SK-N-SH treated with all-trans-retinoic acid at 6 μM for 48 hours (cell line): ENCODE results near the gene ZNF536.

Experiments used
- ATAC-seq: fragments of 200-7000 bp; cut with Tn5 transposase; 3 replicates; pipeline ENCODE4 v1.9.1; 2020; ENCODE audit warnings: mild to moderate bottlenecking, moderate library complexity
- ARNTL ChIP-seq: fragments of 450-650 bp; formaldehyde crosslinking; IDR thresholded peaks from 2 replicates; pipeline ENCODE4 v1.5.0; 2020; ENCODE audit warnings: low read depth, mild to moderate bottlenecking, moderate library complexity, borderline replicate concordance
- BACH2 ChIP-seq: fragments of 250-450 bp; sonication (Bioruptor Pico); IDR thresholded peaks from 2 replicates; pipeline ENCODE4 v1.9.0; 2021; ENCODE audit warnings: mild to moderate bottlenecking, borderline replicate concordance
- CSRNP3 ChIP-seq: fragments of 250-450 bp; sonication (Bioruptor Pico); IDR thresholded peaks from 2 replicates; pipeline ENCODE4 v1.5.1; 2021; ENCODE audit warnings: mild to moderate bottlenecking, moderate library complexity
- ESRRG ChIP-seq: fragments of 250-450 bp; sonication (Bioruptor Pico); IDR thresholded peaks from 2 replicates; pipeline ENCODE4 v1.6.1; 2021; ENCODE audit warnings: mild to moderate bottlenecking
- GLIS3 ChIP-seq: fragments of 250-450 bp; sonication (Bioruptor Pico); IDR thresholded peaks from 2 replicates; pipeline ENCODE4 v1.5.0; 2020; ENCODE audit warnings: mild to moderate bottlenecking, moderate library complexity
- ISL1 ChIP-seq: fragments of 250-450 bp; sonication (Bioruptor Pico); IDR thresholded peaks from 2 replicates; pipeline ENCODE4 v2.1.2; 2022; ENCODE audit warnings: mild to moderate bottlenecking, moderate library complexity
- PATZ1 ChIP-seq: fragments of 250-450 bp; sonication (Bioruptor Pico); IDR thresholded peaks from 2 replicates; pipeline ENCODE4 v1.8.0; 2020; ENCODE audit warnings: mild to moderate bottlenecking, moderate library complexity, borderline replicate concordance
- PPARA ChIP-seq: fragments of 250-450 bp; sonication (Bioruptor Pico); IDR thresholded peaks from 2 replicates; pipeline ENCODE4 v1.5.0; 2020; ENCODE audit warnings: mild to moderate bottlenecking, borderline replicate concordance
- RARB ChIP-seq: fragments of 250-450 bp; sonication (Bioruptor Pico); IDR thresholded peaks from 2 replicates; pipeline ENCODE4 v1.8.0; 2021; ENCODE audit warnings: mild to moderate bottlenecking, moderate library complexity
- SNAI2 ChIP-seq: fragments of 250-450 bp; sonication (Bioruptor Pico); IDR thresholded peaks from 2 replicates; pipeline ENCODE4 v1.5.0; 2020; ENCODE audit warnings: mild to moderate bottlenecking, moderate library complexity
- TCF4 ChIP-seq: fragments of 250-450 bp; sonication (Bioruptor Pico); IDR thresholded peaks from 2 replicates; pipeline ENCODE4 v1.8.0; 2021; ENCODE audit warnings: mild to moderate bottlenecking, moderate library complexity, borderline replicate concordance
- TOX ChIP-seq: fragments of 250-450 bp; sonication (Bioruptor Pico); IDR thresholded peaks from 2 replicates; pipeline ENCODE4 v1.8.0; 2021; ENCODE audit warnings: mild to moderate bottlenecking, moderate library complexity, borderline replicate concordance
- ZC3H10 ChIP-seq: fragments of 250-450 bp; sonication (Bioruptor Pico); IDR thresholded peaks from 2 replicates; pipeline ENCODE4 v1.5.1; 2021; ENCODE audit warnings: mild to moderate bottlenecking, moderate library complexity
- ZFP3 ChIP-seq: fragments of 250-450 bp; sonication (Bioruptor Pico); IDR thresholded peaks from 2 replicates; pipeline ENCODE4 v1.5.0; 2020; ENCODE audit warnings: mild to moderate bottlenecking, moderate library complexity
- ZFP30 ChIP-seq: fragments of 450-650 bp; formaldehyde crosslinking; IDR thresholded peaks from 2 replicates; pipeline ENCODE4 v1.5.0; 2022; ENCODE audit warnings: mild to moderate bottlenecking, moderate library complexity
- ZNF565 ChIP-seq: fragments of 450-650 bp; formaldehyde crosslinking; conservative IDR thresholded peaks from 2 replicates; pipeline ENCODE4 v1.5.0; 2020; ENCODE audit warnings: low read depth, mild to moderate bottlenecking, moderate library complexity
- ZNF70 ChIP-seq: fragments of 450-650 bp; formaldehyde crosslinking; IDR thresholded peaks from 2 replicates; pipeline ENCODE4 v1.5.0; 2020; ENCODE audit warnings: mild to moderate bottlenecking, moderate library complexity
- ZNF8 ChIP-seq: fragments of 450-650 bp; formaldehyde crosslinking; IDR thresholded peaks from 2 replicates; pipeline ENCODE4 v1.5.0; 2020; ENCODE audit warnings: mild to moderate bottlenecking, moderate library complexity
- TF ChIP-seq, protein P1 (sequence below): fragments of 250-450 bp; sonication (Bioruptor Pico); IDR thresholded peaks from 2 replicates; pipeline ENCODE4 v1.8.0; 2021; ENCODE audit warnings: low read depth, mild to moderate bottlenecking, moderate library complexity, borderline replicate concordance
- TF ChIP-seq, protein P2 (sequence below): fragments of 250-450 bp; sonication (Bioruptor Pico); IDR thresholded peaks from 2 replicates; pipeline ENCODE4 v1.5.0; 2020; ENCODE audit warnings: mild to moderate bottlenecking, moderate library complexity
- TF ChIP-seq, protein P3 (sequence below): fragments of 250-450 bp; sonication (Bioruptor Pico); IDR thresholded peaks from 2 replicates; pipeline ENCODE4 v1.5.1; 2020; ENCODE audit warnings: low read depth, mild to moderate bottlenecking, moderate library complexity

ZNF536 gene

DNA sequence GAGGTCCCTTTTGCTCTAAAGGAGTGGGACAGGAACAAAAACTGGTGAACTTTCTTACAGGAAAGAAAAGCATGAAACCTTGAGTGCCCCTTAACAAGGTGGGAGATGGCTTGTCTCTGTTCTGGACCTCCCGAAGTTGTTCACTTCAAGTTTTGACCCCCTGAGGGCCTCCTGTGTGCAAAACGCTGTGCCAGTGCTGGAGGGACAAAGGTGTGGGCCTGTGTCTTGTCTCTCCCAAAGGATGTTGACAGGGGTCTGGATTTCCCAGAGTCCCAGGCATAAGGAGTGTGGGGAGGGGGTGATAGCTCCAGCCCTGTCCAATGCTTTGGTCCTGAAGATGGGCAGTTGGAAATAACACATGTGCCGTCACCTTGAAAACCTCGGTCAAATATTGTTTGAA lies 6.5 kb downstream of the ZNF536 start:
- no peak for ATAC-seq

DNA sequence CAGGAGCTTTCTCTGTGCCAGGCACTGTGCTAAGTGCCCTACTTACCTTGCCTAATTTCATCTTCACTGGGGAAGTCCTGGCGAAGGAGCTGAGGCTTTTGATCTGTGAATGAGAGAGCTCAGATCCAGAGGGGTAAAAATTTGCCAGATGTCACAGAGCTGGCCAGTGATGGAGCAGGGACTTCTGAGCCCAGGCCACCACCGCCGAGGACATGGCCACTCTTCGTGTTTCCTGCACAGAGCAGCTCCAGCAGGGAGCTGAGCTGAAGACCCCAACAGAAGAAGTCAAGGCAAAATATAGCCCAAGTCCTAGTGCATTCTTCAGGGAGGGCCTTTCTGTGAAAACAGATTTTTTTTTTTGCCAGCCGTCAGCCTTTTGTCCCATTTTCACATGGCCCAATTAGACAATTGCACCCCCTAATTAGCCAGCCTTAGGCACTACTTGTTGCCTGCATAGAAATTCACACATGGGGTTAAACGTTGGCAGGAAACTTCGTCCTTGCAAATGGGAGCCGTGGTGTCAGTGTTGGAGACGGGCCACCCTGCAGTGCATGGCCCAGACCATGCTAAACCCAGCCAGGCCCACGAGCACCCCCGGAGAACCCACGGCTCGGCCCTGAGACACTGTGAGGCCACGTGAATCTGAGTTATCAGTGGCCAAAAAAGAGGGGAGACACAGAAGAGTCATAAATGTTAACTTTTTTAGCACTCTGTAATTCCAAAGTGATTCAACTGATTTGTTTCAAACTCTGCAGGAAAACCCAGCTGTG lies 7.8 kb downstream of the ZNF536 start:
- ATAC-seq: no peak

More for the DNA sequence above, 6.5 kb downstream of the ZNF536 start:
- no peak for TF ChIP-seq PATZ1 (CRISPR knock-in tag)
- TF ChIP-seq ZC3H10: no peak
- no peak for TF ChIP-seq ZNF565 (CRISPR knock-in tag)
- TF ChIP-seq ISL1 (CRISPR knock-in tag): no peak
- no peak for TF ChIP-seq GLIS3 (CRISPR knock-in tag)
- no peak for TF ChIP-seq BACH2 (CRISPR knock-in tag)
- TF ChIP-seq ZFP3 (CRISPR knock-in tag): no peak
- TF ChIP-seq ZFP30 (CRISPR knock-in tag): no peak
- TF ChIP-seq RARB: no peak
- no peak for TF ChIP-seq TCF4 (CRISPR knock-in tag)
- no peak for TF ChIP-seq PPARA (CRISPR knock-in tag)
- no peak for TF ChIP-seq TOX (CRISPR knock-in tag)
- TF ChIP-seq, protein P1, sequence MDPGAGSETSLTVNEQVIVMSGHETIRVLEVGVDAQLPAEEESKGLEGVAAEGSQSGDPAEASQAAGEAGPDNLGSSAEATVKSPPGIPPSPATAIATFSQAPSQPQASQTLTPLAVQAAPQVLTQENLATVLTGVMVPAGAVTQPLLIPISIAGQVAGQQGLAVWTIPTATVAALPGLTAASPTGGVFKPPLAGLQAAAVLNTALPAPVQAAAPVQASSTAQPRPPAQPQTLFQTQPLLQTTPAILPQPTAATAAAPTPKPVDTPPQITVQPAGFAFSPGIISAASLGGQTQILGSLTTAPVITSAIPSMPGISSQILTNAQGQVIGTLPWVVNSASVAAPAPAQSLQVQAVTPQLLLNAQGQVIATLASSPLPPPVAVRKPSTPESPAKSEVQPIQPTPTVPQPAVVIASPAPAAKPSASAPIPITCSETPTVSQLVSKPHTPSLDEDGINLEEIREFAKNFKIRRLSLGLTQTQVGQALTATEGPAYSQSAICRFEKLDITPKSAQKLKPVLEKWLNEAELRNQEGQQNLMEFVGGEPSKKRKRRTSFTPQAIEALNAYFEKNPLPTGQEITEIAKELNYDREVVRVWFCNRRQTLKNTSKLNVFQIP: no peak
- no peak for TF ChIP-seq ESRRG (CRISPR knock-in tag)

GRCh38 chr19:30381366-30381765 lies 9.2 kb downstream of the ZNF536 start:
- ATAC-seq: no peak
- TF ChIP-seq ESRRG (CRISPR knock-in tag) (no peak), TCF4 (CRISPR knock-in tag) (no peak), ZFP3 (CRISPR knock-in tag) (no peak), ARNTL (no peak)

More for the DNA sequence above, 7.8 kb downstream of the ZNF536 start:
- TF ChIP-seq SNAI2 (CRISPR knock-in tag) (no peak), TCF4 (CRISPR knock-in tag) (no peak), ZFP3 (CRISPR knock-in tag) (no peak), ZNF565 (CRISPR knock-in tag) (no peak)
- TF ChIP-seq, protein P1: no peak

DNA sequence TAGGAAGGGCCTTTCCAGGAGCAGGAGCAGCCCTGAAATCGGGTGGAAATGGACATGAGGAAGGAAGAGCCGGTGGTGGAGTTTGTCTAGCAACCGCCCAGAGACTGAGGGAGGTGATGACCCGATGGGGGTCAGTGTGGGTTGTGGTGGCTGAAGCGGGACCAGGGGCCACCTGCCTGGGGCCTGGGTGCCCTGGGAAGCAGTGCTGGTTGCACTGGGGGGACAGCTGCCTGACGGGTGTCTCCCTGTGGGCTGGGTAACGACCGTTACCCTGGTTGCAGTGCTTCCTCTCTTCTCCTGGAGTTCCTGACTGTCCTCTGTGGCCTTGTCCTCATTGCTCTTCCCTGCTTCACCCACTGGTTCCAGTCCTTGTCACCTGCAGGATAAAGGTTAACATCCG lies 13.0 kb downstream of the ZNF536 start:
- no peak for ATAC-seq
- TF ChIP-seq, protein P2, sequence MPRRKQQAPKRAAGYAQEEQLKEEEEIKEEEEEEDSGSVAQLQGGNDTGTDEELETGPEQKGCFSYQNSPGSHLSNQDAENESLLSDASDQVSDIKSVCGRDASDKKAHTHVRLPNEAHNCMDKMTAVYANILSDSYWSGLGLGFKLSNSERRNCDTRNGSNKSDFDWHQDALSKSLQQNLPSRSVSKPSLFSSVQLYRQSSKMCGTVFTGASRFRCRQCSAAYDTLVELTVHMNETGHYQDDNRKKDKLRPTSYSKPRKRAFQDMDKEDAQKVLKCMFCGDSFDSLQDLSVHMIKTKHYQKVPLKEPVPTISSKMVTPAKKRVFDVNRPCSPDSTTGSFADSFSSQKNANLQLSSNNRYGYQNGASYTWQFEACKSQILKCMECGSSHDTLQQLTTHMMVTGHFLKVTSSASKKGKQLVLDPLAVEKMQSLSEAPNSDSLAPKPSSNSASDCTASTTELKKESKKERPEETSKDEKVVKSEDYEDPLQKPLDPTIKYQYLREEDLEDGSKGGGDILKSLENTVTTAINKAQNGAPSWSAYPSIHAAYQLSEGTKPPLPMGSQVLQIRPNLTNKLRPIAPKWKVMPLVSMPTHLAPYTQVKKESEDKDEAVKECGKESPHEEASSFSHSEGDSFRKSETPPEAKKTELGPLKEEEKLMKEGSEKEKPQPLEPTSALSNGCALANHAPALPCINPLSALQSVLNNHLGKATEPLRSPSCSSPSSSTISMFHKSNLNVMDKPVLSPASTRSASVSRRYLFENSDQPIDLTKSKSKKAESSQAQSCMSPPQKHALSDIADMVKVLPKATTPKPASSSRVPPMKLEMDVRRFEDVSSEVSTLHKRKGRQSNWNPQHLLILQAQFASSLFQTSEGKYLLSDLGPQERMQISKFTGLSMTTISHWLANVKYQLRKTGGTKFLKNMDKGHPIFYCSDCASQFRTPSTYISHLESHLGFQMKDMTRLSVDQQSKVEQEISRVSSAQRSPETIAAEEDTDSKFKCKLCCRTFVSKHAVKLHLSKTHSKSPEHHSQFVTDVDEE (CRISPR knock-in tag): no peak
- no peak for TF ChIP-seq GLIS3 (CRISPR knock-in tag)
- no peak for TF ChIP-seq ZFP30 (CRISPR knock-in tag)
- no peak for TF ChIP-seq ZNF8 (CRISPR knock-in tag)
- TF ChIP-seq, protein P1: no peak
- TF ChIP-seq ZNF70 (CRISPR knock-in tag): no peak
- no peak for TF ChIP-seq CSRNP3 (CRISPR knock-in tag)
- TF ChIP-seq, protein P3, sequence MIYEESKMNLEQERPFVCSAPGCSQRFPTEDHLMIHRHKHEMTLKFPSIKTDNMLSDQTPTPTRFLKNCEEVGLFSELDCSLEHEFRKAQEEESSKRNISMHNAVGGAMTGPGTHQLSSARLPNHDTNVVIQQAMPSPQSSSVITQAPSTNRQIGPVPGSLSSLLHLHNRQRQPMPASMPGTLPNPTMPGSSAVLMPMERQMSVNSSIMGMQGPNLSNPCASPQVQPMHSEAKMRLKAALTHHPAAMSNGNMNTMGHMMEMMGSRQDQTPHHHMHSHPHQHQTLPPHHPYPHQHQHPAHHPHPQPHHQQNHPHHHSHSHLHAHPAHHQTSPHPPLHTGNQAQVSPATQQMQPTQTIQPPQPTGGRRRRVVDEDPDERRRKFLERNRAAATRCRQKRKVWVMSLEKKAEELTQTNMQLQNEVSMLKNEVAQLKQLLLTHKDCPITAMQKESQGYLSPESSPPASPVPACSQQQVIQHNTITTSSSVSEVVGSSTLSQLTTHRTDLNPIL (CRISPR knock-in tag): no peak
